ENCODE measurements around the gene TMC6. TPM values are rescaled to one million over a fixed set of nuclear protein-coding genes. Genes with fewer than 3 reads are reported as not detected.

TMC6 gene
- total and polyA plus RNA-seq, 2 donors, result 19.5 to 23.4 TPM

GRCh38 chr17:78062596-78062995 is 66.0 kb downstream of the TMC6 start:
- H3K4me3 ChIP-seq (ENCODE audit: low read depth, low read length), result no peak overlapping the region
- H3K36me3 ChIP-seq (ENCODE audit: insufficient read depth), result no peaks in the 10 kb centered on the region
- WGBS, result 99% methylated on average over 2 of the region's 2 CpGs
- peaks cover 1% of the 10 kb centered on the region for H3K4me1 ChIP-seq (ENCODE audit: insufficient read depth)
- no peak for DNase-seq (ENCODE audit: extremely low spot score)
- H3K27ac ChIP-seq (ENCODE audit: low read depth), result no peak overlapping the region

Small RNA genes within 50 kb of the gene (small RNA-seq; reads per million reads assigned to genes)
- not detected for gene RNU6-625P

Other genes with a start within 250 kb of the TMC6 start
- gene TNRC6C, start 170.1 kb downstream of the TMC6 start, total RNA-seq, result 17.8 TPM
- 7.1 TPM for gene TNRC6C, start 170.1 kb downstream of the TMC6 start, polyA plus RNA-seq
- 2.7 TPM for gene TMC8, start 2.0 kb upstream of the TMC6 start, total RNA-seq
- 3.6 TPM for gene TMC8, start 2.0 kb upstream of the TMC6 start, polyA plus RNA-seq
- 0.63 TPM for gene C17orf99, start 17.6 kb upstream of the TMC6 start, total RNA-seq
- gene C17orf99, start 17.6 kb upstream of the TMC6 start, polyA plus RNA-seq, result not detected
- 15.0 TPM for gene SYNGR2, start 39.8 kb upstream of the TMC6 start, total RNA-seq
- 79.7 TPM for gene SYNGR2, start 39.8 kb upstream of the TMC6 start, polyA plus RNA-seq
- gene TK1, start 58.3 kb upstream of the TMC6 start, total RNA-seq, result 16.2 TPM
- gene TK1, start 58.3 kb upstream of the TMC6 start, polyA plus RNA-seq, result 3.2 TPM
- 23.5 TPM for gene AFMID, start 58.6 kb upstream of the TMC6 start, total RNA-seq
- 23.5 TPM for gene AFMID, start 58.6 kb upstream of the TMC6 start, polyA plus RNA-seq
- 19.7 TPM for gene BIRC5, start 85.5 kb upstream of the TMC6 start, total RNA-seq
- 0.49 TPM for gene BIRC5, start 85.5 kb upstream of the TMC6 start, polyA plus RNA-seq
- not detected for gene TMEM235, start 102.9 kb upstream of the TMC6 start, total RNA-seq
- gene TMEM235, start 102.9 kb upstream of the TMC6 start, polyA plus RNA-seq, result not detected
- gene SOCS3, start 231.3 kb upstream of the TMC6 start, total RNA-seq, result 16.5 TPM
- 152 TPM for gene SOCS3, start 231.3 kb upstream of the TMC6 start, polyA plus RNA-seq
- 33.7 TPM for gene PGS1, start 249.9 kb upstream of the TMC6 start, total RNA-seq
- gene PGS1, start 249.9 kb upstream of the TMC6 start, polyA plus RNA-seq, result 44.0 TPM